Fibroblast of lung (primary cell): ENCODE measurements around the gene PCSK7. TPM values are rescaled to one million over a fixed set of nuclear protein-coding genes. Genes with fewer than 3 reads are reported as not detected.

ENCODE experiments used
- DNase-seq, 2 donors: peaks; one replicate each; pipeline versions ENCODE4 v3.0.0 to v3.0.0-alpha.2; 2010; ENCODE audit warnings: low read depth in 2 of 2
- H2AFZ ChIP-seq: 2 replicates; pipeline ENCODE4 v1.5.1; 2012; ENCODE audit warnings: low read length, control low read depth, inconsistent platforms
- H3K27ac ChIP-seq: 2 replicates; pipeline ENCODE4 v1.5.1; 2011; ENCODE audit warnings: low read length, control low read depth; ENCODE audit not compliant: insufficient read depth
- H3K27me3 ChIP-seq: 2 replicates; pipeline ENCODE4 v1.5.1; 2011; ENCODE audit warnings: mild to moderate bottlenecking, low read length; ENCODE audit not compliant: control insufficient read depth, insufficient read depth
- H3K36me3 ChIP-seq: 2 replicates; pipeline ENCODE4 v1.5.1; 2011; ENCODE audit warnings: low read length; ENCODE audit not compliant: control insufficient read depth, insufficient read depth
- H3K4me1 ChIP-seq: 2 replicates; pipeline ENCODE4 v1.5.1; 2011; ENCODE audit warnings: low read length; ENCODE audit not compliant: control insufficient read depth, insufficient read depth; ENCODE audit errors: extremely low read depth
- H3K4me2 ChIP-seq: 2 replicates; pipeline ENCODE4 v1.5.1; 2011; ENCODE audit warnings: low read length, control low read depth; ENCODE audit not compliant: insufficient read depth; ENCODE audit errors: extremely low read depth
- H3K4me3 ChIP-seq, 4 experiments: fragments of 200-600 bp in 1 of 4; sonication (generic) in 1 of 4; replicated peaks in 1 of 4; 2 replicates each; pipeline ENCODE4 v1.5.1; 2011 to 2016; ENCODE audit warnings: low read length in 4 of 4, low read depth in 3 of 4, mild to moderate bottlenecking in 3 of 4, control low read depth in 2 of 4, inconsistent platforms in 1 of 4, mixed read lengths in 1 of 4; ENCODE audit not compliant: insufficient read depth in 1 of 4; ENCODE audit errors: control extremely low read depth in 1 of 4
- H3K79me2 ChIP-seq: 2 replicates; pipeline ENCODE4 v1.5.1; 2012; ENCODE audit warnings: mild to moderate bottlenecking, low read length, inconsistent platforms; ENCODE audit not compliant: control insufficient read depth, insufficient read depth
- H3K9ac ChIP-seq: 2 replicates; pipeline ENCODE4 v1.5.1; 2011; ENCODE audit warnings: mild to moderate bottlenecking, low read length, control low read depth; ENCODE audit not compliant: insufficient read depth
- H3K9me3 ChIP-seq: 2 replicates; pipeline ENCODE4 v1.5.1; 2012; ENCODE audit warnings: low read depth, low read length; ENCODE audit not compliant: control insufficient read depth, insufficient read depth
- H4K20me1 ChIP-seq: 2 replicates; pipeline ENCODE4 v1.5.1; 2011; ENCODE audit warnings: low read length; ENCODE audit not compliant: control insufficient read depth, insufficient read depth; ENCODE audit errors: extremely low read depth
- EZH2 ChIP-seq: IDR thresholded peaks from 2 replicates; pipeline ENCODE4 v1.5.1; 2012; ENCODE audit warnings: low read length, control low read depth, mild to moderate bottlenecking; ENCODE audit errors: missing control alignments
- polyA plus RNA-seq, 2 donors: library from polyadenylated mRNA; depleted of rRNA in 1 of 2; stranded (reverse) in 1 of 2; unstranded in 1 of 2; fragments of >200 nt; gene quantifications; 2 replicates each; pipeline ENCODE4 v1.2.1, GENCODE V29; 2011 to 2012; ENCODE audit warnings: missing spikeins in 1 of 2
- total RNA-seq: library from RNA; depleted of rRNA; stranded (reverse); fragments of >200 nt; gene quantifications from 2 replicates; pipeline ENCODE4 v1.2.1, GENCODE V29; 2014
- TF ChIP-seq, protein P1 (sequence below), 2 donors: IDR thresholded peaks in 1 of 2; conservative IDR thresholded peaks in 1 of 2; 1 replicate in 1 of 2; 2 replicates in 1 of 2; pipeline ENCODE4 v1.5.1; 2011 to 2012; ENCODE audit warnings: low read length in 2 of 2, control low read depth in 1 of 2, inconsistent platforms in 1 of 2, low read depth in 1 of 2, mild to moderate bottlenecking in 1 of 2

The PCSK7 gene
- total and polyA plus RNA-seq, 2 donors (not counting 1 experiment from before 2014, with no cell fraction given), result 26.8 to 38.3 TPM

DNA sequence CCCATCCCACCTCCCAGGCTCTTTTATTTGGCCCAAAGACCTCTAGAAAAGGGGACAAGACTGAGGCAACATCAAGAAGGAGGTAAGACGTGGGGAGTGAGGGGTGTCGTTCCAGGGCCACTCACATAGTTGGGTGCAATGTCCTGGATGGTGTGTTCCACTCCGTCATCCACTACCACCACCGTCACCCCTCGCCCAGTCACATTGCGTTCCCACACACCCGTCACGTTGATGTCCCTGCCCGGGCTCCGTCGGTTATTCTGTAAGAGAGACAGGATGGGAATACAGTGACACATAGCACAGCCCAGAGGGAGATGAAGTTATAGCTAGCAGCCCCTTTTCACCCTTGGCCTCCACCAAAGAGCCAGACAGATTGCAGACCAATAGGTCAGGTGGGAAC is 3.8 kb downstream of the PCSK7 start:
- peaks cover 20% of the 10 kb centered on the region for H3K36me3 ChIP-seq
- no peak overlapping the region for H3K27ac ChIP-seq
- peaks cover 28% of the 10 kb centered on the region for H3K79me2 ChIP-seq
- no peak for TF ChIP-seq EZH2
- TF ChIP-seq, protein P1, sequence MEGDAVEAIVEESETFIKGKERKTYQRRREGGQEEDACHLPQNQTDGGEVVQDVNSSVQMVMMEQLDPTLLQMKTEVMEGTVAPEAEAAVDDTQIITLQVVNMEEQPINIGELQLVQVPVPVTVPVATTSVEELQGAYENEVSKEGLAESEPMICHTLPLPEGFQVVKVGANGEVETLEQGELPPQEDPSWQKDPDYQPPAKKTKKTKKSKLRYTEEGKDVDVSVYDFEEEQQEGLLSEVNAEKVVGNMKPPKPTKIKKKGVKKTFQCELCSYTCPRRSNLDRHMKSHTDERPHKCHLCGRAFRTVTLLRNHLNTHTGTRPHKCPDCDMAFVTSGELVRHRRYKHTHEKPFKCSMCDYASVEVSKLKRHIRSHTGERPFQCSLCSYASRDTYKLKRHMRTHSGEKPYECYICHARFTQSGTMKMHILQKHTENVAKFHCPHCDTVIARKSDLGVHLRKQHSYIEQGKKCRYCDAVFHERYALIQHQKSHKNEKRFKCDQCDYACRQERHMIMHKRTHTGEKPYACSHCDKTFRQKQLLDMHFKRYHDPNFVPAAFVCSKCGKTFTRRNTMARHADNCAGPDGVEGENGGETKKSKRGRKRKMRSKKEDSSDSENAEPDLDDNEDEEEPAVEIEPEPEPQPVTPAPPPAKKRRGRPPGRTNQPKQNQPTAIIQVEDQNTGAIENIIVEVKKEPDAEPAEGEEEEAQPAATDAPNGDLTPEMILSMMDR (conservative IDR thresholded peaks at IDR 0.05 in 1 of 2, IDR thresholded peaks at IDR 0.05 in 1 of 2; ENCODE audit: low read depth in 1 of 2, low read length in 2 of 2), result no peak
- no peaks in the 10 kb centered on the region for H3K4me1 ChIP-seq
- no peak overlapping the region for H3K4me2 ChIP-seq
- no peaks in the 10 kb centered on the region for H4K20me1 ChIP-seq
- no peaks in the 10 kb centered on the region for H3K9me3 ChIP-seq
- DNase-seq, result no peak
- no peak overlapping the region for H3K4me3 ChIP-seq
- no peak overlapping the region for H2AFZ ChIP-seq
- no peaks in the 10 kb centered on the region for H3K27me3 ChIP-seq
- H3K9ac ChIP-seq, result no peak overlapping the region

DNA sequence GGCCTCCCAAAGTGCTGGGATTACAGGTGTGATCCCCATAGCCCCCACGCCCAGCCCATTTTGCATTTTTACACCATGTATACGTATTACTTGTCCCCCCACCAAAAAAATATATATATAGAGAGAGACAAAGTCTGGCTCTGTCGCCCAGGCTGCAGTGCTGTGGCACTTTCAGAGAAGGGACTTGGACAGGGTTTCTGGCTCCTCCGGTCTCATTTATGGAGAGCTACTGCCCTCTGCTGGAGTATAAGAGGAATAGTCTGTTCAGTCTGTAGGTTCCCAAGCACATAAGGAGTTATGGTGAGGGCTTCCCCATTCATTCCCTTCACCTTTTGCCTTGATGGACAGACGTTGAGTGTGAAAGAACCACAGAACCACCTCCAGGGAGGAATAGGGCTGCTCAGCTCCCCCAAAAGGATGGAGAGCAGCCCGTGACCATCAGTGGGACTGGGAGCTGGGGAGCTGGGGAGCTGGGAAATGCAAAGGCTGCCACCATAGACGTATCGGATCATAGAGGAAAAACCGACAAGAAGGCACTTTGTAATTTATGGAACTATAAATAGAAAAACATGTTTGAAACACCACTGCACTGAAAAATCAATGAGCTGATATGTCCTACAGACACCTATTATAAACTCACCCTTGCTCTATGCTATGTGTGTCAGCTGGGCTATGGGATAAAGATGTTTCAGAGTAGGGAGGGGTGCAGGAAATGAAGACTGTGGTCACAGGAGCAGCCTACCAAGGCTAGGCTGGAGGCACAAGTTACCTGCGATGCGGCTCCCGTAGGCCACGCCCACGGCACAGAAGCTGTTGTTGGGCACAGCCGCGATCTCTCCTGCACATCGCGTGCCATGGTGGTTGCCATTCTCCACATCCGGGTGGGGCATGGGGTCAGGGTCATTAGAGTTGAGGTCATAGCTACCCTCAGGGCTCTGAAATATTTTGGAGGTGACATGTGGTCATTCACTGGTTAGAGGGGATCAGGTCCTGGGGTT is 5.2 kb downstream of the PCSK7 start:
- H3K27ac ChIP-seq, result no peak overlapping the region
- H3K27me3 ChIP-seq, result no peaks in the 10 kb centered on the region
- DNase-seq, result peak; percentile 64 to 82
- no peak overlapping the region for H2AFZ ChIP-seq
- H3K79me2 ChIP-seq, result peaks cover 25% of the 10 kb centered on the region
- no peak overlapping the region for H3K4me2 ChIP-seq
- TF ChIP-seq, protein P1 (conservative IDR thresholded peaks at IDR 0.05 in 1 of 2, IDR thresholded peaks at IDR 0.05 in 1 of 2; ENCODE audit: low read depth in 1 of 2, low read length in 2 of 2), result peak; percentile 78 to 81
- no peak for TF ChIP-seq EZH2
- H3K4me3 ChIP-seq, result no peak overlapping the region
- no peak overlapping the region for H3K9ac ChIP-seq
- no peaks in the 10 kb centered on the region for H3K9me3 ChIP-seq
- H3K36me3 ChIP-seq, result peaks cover 20% of the 10 kb centered on the region
- H3K4me1 ChIP-seq, result peaks cover 5% of the 10 kb centered on the region
- no peaks in the 10 kb centered on the region for H4K20me1 ChIP-seq

DNA sequence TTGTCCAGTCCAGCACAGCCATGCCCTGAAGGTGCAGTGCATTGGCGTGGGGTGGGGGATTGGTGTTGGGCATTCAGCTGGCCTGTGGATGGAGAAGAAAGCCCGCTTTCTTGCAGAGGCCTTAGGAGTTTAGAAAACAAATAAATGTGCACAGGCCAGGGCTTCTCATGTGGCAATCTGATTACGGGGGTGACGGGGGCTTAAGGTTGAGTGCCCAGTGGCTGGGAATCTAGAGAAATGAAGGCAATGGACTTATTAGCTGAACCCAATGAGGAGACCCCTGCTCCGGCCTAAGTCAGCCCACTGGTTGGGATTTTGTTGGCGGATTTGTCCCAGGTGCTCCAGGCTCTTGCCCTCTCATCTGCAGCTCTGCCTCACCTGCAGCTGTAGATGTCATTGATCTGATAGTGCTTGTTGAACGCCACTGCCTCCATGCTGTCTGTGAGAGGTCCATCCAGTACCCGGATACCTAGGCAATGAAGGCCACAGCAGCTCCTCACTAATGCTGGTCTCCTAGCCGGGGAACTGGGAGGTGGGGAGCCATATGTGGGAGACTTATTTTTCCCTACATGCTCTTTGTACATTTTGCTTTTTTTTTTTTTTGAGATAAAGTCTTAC is 6.2 kb downstream of the PCSK7 start:
- no peak overlapping the region for H3K9ac ChIP-seq
- H3K9me3 ChIP-seq, result no peaks in the 10 kb centered on the region
- no peaks in the 10 kb centered on the region for H4K20me1 ChIP-seq
- H3K4me1 ChIP-seq, result peaks cover 11% of the 10 kb centered on the region
- no peak overlapping the region for H3K4me3 ChIP-seq
- H3K4me2 ChIP-seq, result no peak overlapping the region
- no peak overlapping the region for H3K27ac ChIP-seq
- peaks cover 20% of the 10 kb centered on the region for H3K36me3 ChIP-seq
- H3K79me2 ChIP-seq, result peaks cover 15% of the 10 kb centered on the region
- TF ChIP-seq EZH2, result no peak
- TF ChIP-seq, protein P1 (conservative IDR thresholded peaks at IDR 0.05 in 1 of 2, IDR thresholded peaks at IDR 0.05 in 1 of 2; ENCODE audit: low read depth in 1 of 2, low read length in 2 of 2), result no peak
- H2AFZ ChIP-seq, result no peak overlapping the region
- H3K27me3 ChIP-seq, result no peaks in the 10 kb centered on the region
- no peak for DNase-seq
